Stimulated activated naive CD8-positive, alpha-beta T cell treated with anti-CD3 and anti-CD28 coated beads, Interleukin-15, Interleukin-2, amounts not matched to agents 100 U/mL and 50 U/mL, for 24 hours (primary cell): ENCODE measurements around the gene VAX1.
A peak's percentile ranks its signal among the peaks of the same experiment; 100 is the strongest.
"Not testable (repeated sequence)": the region's sequence is repeated elsewhere in the genome, so short reads cannot be mapped to it uniquely, and the experiment has no call there.

Experiments
- ATAC-seq: fragments of 150-1000 bp; cut with Tn5 transposase; one replicate; pipeline ENCODE4 v1.10.0; 2021
- DNase-seq: peaks from one replicate; pipeline ENCODE4 v3.0.0; 2021

VAX1 gene, protein sequence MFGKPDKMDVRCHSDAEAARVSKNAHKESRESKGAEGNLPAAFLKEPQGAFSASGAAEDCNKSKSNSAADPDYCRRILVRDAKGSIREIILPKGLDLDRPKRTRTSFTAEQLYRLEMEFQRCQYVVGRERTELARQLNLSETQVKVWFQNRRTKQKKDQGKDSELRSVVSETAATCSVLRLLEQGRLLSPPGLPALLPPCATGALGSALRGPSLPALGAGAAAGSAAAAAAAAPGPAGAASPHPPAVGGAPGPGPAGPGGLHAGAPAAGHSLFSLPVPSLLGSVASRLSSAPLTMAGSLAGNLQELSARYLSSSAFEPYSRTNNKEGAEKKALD

DNA sequence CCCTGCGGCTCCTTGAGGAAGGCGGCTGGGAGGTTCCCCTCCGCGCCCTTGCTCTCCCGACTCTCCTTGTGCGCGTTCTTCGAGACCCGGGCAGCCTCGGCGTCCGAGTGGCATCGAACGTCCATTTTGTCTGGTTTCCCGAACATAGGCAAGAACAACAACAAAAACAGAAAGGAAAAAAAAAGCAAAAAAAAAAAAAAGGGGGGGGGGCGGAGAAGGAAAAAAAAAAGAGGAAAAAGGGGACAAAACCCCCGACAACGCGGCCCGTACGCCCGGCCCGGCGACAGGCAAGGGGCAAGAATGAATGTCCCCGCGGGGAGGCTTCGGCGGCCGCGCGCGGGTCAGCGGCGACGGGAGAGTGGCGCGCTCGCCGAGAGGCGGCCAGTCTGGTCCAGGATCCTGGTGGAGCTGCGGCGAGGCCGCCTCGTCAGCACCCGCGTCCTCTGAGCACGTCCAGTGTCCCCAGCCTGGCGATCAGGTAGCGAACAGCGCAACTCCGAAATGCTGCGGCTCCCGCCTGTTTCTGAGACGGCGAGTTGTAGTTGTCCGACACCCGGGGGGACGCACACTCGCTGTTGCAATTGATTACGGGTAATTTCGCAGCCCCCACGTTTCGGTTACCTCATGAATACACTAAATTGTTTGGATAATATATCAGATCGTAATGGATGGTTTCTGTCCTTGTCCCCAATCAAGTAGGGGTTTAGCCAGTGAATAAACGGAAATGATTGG is at the start of gene VAX1:
Gene VAX1, minus strand, starts transcription at position 360 of the 732 bp plus-strand sequence. Its CDS starts 214 bp downstream, at position 146.
- peak; percentile 3 for DNase-seq
- ATAC-seq = no peak

DNA sequence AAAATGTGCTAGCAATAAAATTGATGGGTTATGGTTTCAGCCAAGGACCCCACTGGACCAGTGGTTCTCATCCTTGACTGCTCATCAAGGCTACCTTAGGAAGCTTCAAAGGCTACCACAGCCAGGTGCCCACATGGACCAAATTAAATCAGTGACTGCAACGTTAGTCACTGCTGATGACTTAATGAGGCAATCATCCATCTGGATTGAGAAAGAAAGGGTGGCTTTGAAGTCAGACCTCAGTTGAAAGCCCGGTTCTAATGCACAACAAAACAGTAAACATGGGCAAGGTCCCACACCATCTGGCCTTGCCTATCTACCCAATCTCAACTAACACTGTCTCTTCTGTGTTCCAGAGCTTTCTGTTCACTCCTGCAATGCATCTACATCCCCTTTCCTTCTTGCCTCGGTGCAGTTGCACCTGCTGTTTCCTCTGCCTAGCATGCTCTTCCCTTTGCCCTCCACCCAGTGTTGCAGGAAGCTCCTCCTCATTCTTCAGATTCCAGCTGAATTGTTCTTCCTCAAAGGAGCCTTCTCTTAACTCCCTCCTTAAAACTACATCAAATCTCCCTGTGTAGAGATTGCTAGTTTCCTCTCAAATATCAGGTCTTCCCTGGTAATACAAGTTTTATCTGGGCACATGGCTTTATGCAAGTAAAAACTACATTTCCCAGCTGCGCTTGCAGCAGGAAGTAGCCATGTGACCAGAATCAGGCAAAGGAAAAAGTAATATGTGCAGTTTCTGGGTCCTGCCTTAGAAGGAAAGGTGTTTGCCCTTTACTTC is 49.0 kb upstream of the VAX1 start:
- DNase-seq = no peak
- no peak for ATAC-seq

DNA sequence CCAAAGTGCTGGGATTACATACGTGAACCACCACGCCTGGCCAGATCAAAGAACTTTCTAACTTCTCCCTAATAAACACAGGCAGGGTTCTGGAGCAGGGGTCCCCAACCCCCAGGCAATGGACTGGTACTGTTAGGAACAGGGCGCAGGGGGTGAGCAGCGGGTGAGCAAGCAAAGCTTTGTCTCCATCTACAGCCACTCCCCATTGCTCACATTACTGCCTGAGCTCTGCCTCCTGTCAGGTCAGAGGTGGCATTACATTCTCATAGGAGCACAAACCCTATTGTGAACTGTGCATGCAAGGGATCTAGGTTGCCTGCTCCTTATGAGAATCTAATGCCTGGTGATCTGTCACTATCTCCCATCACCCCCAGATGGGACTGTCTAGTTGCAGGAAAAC is 47.7 kb upstream of the VAX1 start:
- DNase-seq, ATAC-seq: not testable (repeated sequence)

DNA sequence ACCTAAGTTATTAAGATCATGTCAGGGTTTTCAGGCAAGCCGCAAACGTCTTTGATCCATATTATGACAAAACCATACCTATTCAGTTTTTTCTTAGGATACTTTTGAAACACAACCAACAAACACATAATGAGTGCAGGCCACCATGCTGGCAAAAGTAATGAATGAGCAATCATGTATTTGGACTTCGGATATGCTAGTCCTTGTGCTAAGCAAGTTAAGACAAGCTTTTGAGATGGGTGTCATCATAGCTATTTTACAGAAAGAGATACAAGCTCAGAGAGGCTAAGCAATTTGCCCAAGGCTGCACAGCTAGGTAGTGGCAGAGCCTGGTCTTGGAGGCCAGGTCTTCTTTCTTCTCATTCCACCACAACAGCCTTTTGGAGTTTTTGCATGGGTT is 46.8 kb upstream of the VAX1 start:
- ATAC-seq = no peak
- no peak for DNase-seq

DNA sequence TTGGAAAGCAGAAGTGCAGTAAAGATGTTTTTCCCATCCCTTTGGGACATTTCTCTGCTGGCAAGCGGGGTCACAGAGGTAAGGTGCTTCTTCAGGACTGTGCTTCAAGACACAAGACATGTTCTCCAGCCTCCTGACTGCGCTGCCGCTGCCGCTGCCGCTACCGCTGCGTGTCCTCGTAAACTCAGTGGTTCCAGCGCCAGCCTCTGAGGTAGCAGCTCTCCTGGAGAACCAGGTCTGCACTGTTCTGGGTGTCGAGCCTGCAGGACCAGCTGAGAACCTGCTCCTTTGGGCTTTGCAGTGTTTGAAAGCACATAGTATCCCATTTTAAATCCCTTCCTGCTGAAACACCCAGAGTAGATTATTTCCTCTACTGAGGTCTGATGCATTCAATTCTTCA is 46.2 kb upstream of the VAX1 start:
- ATAC-seq (no peak), DNase-seq (no peak)

DNA sequence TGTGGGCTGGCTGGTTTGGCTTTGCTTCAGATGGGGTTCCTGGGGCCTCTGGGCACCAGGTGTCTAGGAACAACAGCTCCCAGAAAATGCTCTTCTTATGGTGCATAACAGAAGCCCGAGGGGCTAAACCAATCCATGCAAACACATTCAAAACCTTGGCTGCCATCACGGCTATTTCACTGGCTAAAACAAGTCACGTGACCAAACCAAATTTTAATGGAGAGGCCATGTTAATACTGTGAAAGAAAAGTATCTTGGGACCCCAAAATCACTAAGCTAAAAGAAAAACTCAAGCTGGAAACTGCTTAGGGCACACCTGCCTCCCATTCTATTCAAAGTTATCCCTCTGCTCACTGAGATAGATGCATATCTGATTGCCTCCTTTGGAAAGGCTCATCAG is 40.1 kb upstream of the VAX1 start:
- DNase-seq (no peak), ATAC-seq (no peak)

DNA sequence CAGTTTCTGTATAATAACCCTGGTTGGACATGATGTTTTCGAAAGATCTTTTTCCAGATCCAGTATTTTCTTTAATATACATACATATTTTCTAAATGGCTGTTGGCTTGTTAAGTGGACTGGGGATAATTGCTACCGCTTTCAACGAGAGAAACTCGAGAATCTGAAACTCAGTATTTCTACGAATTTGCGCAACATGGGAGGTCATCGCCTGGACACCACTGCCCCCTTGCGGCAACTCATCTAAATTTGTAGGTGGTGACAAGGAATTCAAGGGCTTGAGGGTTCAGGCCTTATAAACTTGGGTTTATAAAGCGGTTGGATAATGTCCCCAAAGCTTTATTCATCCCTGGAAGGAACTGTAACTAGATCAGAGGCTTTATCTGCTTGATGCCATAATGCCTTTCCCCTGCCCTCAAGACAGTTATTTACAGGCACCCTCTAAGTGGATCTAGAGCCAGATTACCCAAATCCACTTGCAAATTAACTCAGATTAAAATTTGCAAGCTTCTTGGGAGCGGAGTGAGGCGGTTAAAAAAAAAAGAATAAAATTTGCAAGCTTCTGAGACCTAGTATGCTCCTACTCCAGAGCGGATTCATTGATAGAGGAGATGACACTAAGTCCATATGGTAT is 37.9 kb upstream of the VAX1 start:
- DNase-seq = peak; percentile 84
- peak; percentile 35 for ATAC-seq

DNA sequence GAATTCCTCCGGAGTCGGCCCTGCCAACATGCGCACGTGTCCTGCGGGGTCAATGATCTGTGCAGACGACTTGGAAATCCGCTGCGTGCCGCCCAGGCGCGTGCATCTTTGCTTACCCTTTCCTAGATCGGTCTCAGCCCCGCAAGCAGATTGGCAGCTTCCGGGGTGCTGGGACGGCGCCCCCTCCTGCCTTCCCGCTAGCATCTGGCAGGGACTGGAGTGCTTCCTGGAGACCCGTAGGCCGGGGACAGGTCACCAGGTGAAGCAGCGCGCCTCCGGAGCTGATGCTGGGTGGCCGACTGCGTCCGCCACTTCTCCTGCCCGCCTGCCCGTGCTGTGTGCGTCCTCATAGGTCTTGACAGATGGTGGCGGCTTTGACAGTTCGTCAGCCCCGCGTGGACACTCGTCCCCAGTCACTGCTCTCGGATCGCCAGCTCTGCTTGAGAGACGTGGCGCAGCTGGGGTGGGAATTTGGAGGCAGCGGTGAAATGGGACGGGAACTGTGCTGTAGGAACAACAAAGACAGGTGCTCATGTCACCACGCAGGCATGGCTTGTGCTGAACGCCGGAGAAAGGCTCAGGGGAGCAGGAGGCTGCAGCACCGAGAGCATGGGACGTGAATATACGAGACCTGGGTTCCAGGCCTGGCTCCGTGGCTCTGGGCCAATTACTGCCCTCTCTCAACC is 37.3 kb upstream of the VAX1 start:
- peak; percentile 29 for ATAC-seq
- peak; percentile 32 for DNase-seq

DNA sequence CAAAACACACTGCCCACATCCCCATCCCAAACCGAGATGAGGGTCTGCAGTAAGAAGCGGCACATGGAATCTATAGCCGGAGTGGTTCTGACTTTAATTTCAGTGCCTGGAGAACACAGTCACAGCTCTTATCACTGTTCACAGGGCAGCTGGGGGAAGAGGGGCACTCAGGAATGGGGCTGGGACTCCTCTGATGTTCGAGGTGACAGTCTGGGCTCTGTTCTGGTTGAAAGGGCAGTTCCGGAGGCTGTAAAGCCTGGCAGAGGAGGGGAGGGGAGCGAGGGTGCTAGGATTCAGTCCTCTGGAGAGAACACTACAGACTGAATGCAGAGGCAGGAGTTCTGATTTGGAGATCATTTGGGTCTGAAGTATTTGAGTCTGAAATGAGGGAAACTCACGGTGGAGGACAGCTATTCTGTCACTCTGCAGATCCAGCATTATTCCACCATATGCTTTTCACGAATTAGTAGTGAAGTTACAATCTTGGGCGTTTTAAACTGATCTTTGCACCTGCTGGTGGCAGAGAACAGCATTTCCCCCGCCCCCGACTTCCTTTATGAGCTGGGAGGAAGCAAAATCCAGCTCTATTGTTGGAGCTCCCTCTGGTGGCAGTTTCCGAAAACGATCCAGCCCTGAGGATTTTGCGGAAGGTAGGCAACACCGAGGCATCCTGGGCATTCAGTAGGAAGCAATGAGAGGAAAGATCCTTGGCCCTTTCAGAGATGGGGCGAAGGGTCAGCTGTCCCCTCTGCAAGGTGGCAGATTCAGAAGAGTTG is 36.6 kb upstream of the VAX1 start:
- ATAC-seq (peak; percentile 78), DNase-seq (peak; percentile 86)

DNA sequence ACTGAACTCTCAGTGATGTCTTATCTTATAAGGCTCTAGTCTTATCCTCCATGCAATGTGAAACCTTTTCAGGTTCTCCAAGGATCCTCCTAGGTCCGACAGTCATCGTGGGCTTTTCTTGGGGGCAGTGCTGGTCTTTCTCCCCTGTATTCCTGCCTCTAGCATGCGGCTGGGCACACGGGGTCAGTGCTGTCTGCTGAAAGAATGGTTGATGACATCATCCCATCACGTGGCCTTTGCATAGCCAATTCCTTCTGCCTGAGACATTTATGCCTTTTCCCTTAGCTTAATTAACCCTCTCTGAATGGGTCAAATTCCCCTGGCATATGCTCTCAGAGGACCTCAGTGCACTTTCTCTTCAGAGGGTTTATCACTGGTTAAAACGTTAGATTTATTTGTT is 32.2 kb upstream of the VAX1 start:
- DNase-seq (no peak), ATAC-seq (no peak)

DNA sequence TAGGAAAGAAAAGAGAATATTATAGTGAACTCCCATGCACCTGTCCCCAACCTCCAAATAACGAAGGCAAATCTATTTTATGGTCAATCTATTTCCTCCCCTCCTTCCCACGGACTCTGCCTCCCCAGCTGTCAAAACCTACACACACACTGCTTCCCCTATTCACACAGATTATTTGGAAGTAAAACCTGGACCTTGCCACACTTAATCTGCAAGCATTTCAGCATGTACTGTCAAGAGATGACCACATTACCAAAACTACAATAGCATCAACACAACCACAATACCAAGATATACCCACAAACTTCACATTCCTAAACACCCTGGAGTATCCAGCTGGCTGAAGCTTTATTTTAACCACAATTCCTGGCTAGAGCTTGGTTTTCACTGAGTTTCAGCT is 31.4 kb upstream of the VAX1 start:
- DNase-seq (no peak), ATAC-seq (no peak)

DNA sequence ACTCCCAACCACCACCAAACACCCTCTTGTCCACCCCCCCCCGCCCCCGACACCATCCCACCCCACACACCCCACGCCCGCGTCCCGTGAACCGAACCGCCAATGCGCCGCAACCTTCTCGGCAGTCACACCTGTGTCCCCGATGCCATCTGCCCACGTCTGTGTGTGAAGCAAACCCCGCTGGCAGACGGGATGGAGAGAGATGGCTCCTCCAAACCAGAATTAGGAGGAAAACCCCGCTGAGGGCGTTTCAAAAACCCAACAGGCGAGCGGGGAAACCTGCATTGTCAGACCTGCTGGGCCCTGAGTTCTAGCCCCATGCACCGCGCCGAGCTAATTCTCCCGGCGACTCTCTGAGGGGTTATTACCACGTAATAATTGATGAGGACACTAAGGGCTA is 30.7 kb upstream of the VAX1 start:
- peak; percentile 6 for DNase-seq

DNA sequence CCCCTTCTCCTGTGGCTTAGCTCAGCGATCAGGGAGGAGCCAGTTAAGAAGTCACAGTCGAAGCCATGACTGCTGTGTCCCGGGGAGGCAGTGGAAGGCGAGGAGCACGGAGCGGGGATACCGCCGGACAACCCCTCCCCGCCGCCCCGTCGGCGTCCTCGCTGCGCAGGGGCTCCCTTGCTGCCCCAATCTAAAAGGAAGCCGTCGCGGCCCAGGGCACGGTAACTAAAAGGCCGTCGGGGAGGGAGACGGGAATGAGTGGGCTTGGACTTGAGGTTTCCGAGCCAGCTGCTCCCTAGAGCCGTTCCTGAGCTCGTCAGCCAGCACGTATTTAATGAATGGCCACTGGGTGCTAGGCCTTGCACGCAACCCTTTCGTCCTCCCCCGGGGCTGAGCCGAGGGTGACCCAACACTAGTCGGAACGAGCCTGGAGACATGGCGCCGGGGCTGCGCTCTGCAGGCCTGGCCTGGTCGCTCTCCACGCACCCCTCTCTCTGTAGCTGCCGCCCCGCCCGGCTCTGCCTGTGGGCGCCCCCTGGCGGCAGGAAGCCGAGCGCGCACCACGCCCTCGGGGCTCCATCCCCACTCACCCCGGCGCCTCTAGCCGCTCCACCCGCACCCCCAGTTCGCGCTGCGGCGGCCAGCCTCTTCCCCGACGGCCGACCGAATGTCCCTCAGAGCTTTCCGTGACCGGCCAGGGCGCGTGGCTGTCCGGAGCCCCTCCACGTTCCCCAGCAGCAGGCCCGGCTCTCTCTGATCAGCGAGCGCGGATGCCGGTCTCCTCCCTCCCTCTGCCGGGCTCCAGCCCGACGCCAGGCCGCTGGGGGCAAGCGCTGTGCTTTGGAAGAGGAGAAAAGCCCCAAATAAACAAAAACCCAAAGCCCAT is 30.0 kb upstream of the VAX1 start:
- DNase-seq (peak; percentile 81), ATAC-seq (peak; percentile 82)

More for the DNA sequence above, 30.7 kb upstream of the VAX1 start:
- no peak for ATAC-seq

DNA sequence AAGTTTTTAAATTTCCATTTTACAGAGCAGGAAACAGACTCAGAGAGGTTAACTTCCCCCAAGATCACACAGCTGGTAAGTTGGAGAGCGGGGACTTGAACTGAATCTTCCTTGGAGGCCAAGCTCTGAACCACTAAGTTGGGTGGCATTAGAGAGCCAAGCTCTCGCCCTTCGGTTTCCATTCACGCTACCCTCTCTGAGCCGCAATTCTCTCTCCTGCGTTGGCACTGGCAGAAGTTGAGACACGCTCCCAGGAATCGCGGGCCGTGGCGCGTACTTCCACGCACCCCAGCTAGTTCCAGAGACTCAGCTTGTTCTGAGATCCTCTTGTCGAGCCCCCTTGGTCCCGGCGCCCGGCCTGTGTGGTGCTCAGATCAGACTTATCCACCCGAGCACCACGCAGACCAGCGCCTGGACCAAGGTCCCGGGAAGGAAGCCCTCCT is 29.3 kb upstream of the VAX1 start:
- ATAC-seq = no peak
- DNase-seq = no peak

DNA sequence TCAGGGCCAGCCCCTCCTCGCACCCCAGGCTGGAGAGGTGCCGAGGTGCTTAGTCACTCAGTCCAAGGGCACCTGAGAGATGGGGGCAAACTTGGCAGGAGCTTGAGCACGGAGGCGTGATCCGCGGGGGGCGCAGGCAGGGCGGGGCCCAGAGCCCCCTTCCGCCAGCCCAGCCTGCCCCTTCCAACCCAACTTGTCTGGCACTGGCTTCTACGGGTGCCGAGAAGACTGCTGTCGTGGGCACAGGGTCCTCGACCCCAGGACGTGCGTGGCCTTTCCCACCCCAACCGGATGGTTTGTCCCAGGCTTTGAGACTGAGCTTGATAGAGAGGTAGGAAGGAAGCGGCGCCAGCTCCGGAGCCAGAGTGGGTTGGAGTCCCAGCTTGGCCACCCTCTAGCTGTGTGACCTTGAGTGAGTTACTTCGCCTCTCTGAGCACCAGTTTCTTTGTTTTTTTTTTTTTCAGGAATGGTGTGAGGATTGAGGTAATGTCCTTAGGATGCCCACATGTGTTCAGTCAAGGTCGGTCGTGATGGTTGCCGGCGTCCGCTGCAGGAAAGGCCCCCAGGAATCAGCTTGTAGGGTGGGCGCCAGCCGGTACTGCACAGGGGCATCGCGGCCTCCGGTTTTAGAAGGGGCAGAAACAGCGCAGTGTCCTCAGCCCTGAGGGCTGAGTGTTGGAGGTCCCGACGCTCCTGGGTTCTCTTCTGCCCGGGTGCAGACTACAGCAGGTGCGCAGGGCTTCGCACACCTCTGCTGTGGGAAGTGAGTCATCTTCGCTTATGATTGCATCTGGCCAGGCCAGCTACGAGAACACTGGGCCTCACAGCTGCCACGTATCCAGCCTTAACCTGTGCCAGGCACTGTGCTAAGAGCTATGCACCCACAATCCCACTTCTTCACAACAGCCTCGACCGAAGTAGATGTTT is 28.6 kb upstream of the VAX1 start:
- no peak for DNase-seq
- no peak for ATAC-seq

DNA sequence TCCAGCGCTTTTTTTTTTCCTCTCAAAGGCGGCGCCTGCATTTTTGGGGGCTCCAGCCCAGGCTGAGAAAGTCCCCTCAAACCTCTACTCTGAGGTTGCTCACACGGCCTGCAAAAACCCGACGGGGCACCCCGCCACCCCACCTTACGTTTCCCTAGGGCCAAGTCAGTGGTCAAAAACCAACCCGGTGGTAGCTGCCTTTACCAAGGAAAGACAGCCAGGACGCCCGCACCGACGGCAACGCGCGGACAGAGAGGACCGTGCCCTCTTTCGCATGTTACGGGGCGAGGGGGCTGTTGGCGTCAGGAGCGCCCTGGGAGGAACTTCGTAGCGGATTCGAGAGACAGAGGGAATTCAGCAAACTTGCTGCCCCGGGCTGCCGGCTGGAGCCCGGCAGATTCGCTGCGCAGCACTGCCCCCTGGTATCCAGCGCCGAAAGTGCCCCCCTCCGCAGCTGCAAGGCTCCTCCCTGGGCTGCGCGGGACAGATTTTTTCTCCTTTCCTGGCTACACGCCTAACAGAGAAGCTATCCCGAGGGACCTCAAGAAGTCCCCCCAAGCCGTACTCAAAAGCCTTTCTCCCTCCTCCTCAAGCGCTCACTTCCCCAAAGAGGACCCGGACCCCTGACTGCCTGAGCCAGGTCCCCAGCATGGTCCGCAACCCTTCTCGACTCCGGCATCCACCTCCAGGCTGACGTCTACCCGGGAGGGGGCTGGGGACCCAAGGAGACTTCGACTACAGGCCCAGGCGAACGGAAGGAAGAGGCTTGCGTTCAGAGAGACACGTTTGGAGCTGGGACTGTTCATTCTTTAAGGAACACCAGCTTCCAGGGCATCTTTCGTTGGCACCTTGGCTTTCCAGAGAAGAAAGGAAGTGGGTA is 27.7 kb upstream of the VAX1 start:
- ATAC-seq (no peak), DNase-seq (peak; percentile 43)
